ENCODE measurements around the gene RPS6KA2.

The RPS6KA2 gene

GRCh38 chr6:166467436-166468000 lies 159.5 kb downstream of the RPS6KA2 start:
- TF ChIP-seq SUZ12 (IDR thresholded peaks at IDR 0.05) (no peak), TARDBP (IDR thresholded peaks at IDR 0.05) (no peak), FOXK2 (IDR thresholded peaks at IDR 0.05) (no peak), ELF4 (IDR thresholded peaks at IDR 0.05) (no peak), HDGF (IDR thresholded peaks at IDR 0.05; ENCODE audit: borderline replicate concordance) (no peak), L3MBTL2 (conservative IDR thresholded peaks at IDR 0.05) (no peak), ARNT (IDR thresholded peaks at IDR 0.05) (no peak), NFRKB (IDR thresholded peaks at IDR 0.05) (no peak), FOXA1 (IDR thresholded peaks at IDR 0.05) (no peak), SP1 (IDR thresholded peaks at IDR 0.05) (no peak), BHLHE40 (IDR thresholded peaks at IDR 0.05; ENCODE audit: borderline replicate concordance) (no peak), LEF1 (IDR thresholded peaks at IDR 0.05; ENCODE audit: borderline replicate concordance) (no peak), CTBP1 (IDR thresholded peaks at IDR 0.05; ENCODE audit: borderline replicate concordance) (no peak), FOXM1 (IDR thresholded peaks at IDR 0.05; ENCODE audit: borderline replicate concordance) (no peak)
- TF ChIP-seq, protein P1, sequence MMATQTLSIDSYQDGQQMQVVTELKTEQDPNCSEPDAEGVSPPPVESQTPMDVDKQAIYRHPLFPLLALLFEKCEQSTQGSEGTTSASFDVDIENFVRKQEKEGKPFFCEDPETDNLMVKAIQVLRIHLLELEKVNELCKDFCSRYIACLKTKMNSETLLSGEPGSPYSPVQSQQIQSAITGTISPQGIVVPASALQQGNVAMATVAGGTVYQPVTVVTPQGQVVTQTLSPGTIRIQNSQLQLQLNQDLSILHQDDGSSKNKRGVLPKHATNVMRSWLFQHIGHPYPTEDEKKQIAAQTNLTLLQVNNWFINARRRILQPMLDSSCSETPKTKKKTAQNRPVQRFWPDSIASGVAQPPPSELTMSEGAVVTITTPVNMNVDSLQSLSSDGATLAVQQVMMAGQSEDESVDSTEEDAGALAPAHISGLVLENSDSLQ (IDR thresholded peaks at IDR 0.05), result no peak
- CTCF ChIA-PET, result interaction anchor here (0.6 kb wide), 1 partner anchor 17 kb away, joined by 5 read pairs; no protein-coding TSS in a partner anchor
- no peak for DNase-seq (ENCODE audit: extremely low spot score)
- POLR2A ChIA-PET, result no interaction called here

GRCh38 chr6:166466178-166467122 lies 160.6 kb downstream of the RPS6KA2 start:
- POLR2A ChIA-PET, result no interaction called here
- TF ChIP-seq TARDBP (IDR thresholded peaks at IDR 0.05), result no peak
- TF ChIP-seq, protein P1 (IDR thresholded peaks at IDR 0.05), result no peak
- no peak for TF ChIP-seq ARNT (IDR thresholded peaks at IDR 0.05)
- TF ChIP-seq CTBP1 (IDR thresholded peaks at IDR 0.05; ENCODE audit: borderline replicate concordance), result no peak
- no peak for TF ChIP-seq HDGF (IDR thresholded peaks at IDR 0.05; ENCODE audit: borderline replicate concordance)
- no peak for TF ChIP-seq ELF4 (IDR thresholded peaks at IDR 0.05)
- TF ChIP-seq SP1 (IDR thresholded peaks at IDR 0.05), result no peak
- TF ChIP-seq ZNF384 (IDR thresholded peaks at IDR 0.05), result no peak
- TF ChIP-seq NFRKB (IDR thresholded peaks at IDR 0.05), result no peak
- DNase-seq (ENCODE audit: extremely low spot score), result no peak
- CTCF ChIA-PET, result interaction anchor here (0.6 kb wide), 2 partner anchors 18 to 94 kb away, joined by 4 to 5 read pairs; no protein-coding TSS in a partner anchor

GRCh38 chr6:166465671-166466087 lies 161.4 kb downstream of the RPS6KA2 start:
- no peak for DNase-seq (ENCODE audit: extremely low spot score)
- ChIA-PET CTCF (interaction anchor here (0.6 kb wide), 1 partner anchor 94 kb away, joined by 4 read pairs; no protein-coding TSS in a partner anchor), POLR2A (no interaction called here)
- TF ChIP-seq ARNT (IDR thresholded peaks at IDR 0.05), result no peak
- TF ChIP-seq SP1 (IDR thresholded peaks at IDR 0.05), result no peak
- TF ChIP-seq ZNF384 (IDR thresholded peaks at IDR 0.05), result no peak
- TF ChIP-seq CTBP1 (IDR thresholded peaks at IDR 0.05; ENCODE audit: borderline replicate concordance), result no peak
- no peak for TF ChIP-seq ELF4 (IDR thresholded peaks at IDR 0.05)
- no peak for TF ChIP-seq HDGF (IDR thresholded peaks at IDR 0.05; ENCODE audit: borderline replicate concordance)
- TF ChIP-seq FOXA1 (IDR thresholded peaks at IDR 0.05), result no peak
- no peak for TF ChIP-seq FOXM1 (IDR thresholded peaks at IDR 0.05; ENCODE audit: borderline replicate concordance)
- no peak for TF ChIP-seq FOXK2 (IDR thresholded peaks at IDR 0.05)
- TF ChIP-seq NFRKB (IDR thresholded peaks at IDR 0.05), result no peak
- TF ChIP-seq BHLHE40 (IDR thresholded peaks at IDR 0.05; ENCODE audit: borderline replicate concordance), result no peak
- TF ChIP-seq, protein P1 (IDR thresholded peaks at IDR 0.05), result no peak
- TF ChIP-seq L3MBTL2 (conservative IDR thresholded peaks at IDR 0.05), result no peak
- TF ChIP-seq TARDBP (IDR thresholded peaks at IDR 0.05), result no peak
- no peak for TF ChIP-seq LEF1 (IDR thresholded peaks at IDR 0.05; ENCODE audit: borderline replicate concordance)
- TF ChIP-seq SUZ12 (IDR thresholded peaks at IDR 0.05), result no peak

DNA sequence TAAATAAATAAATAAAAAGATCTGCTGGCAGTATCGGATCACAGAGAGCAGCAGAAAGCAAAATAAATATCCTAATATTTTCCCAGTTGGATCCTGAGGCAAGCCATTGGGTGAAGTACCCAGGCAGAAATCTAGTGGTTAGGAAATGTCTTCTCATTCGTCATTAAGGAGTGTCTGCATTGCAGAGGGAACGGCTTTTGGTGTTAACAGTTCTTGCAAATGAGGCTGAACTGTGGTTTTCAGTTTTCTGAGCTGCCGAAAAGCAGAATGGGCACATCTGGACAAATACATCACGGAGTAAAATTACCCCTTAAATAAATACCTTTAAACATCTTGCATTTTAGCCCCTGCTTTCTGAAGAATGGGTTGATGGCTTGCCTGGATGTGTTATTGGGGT lies 162.1 kb downstream of the RPS6KA2 start:
- ChIA-PET CTCF (no interaction called here), POLR2A (no interaction called here)
- TF ChIP-seq, protein P1 (IDR thresholded peaks at IDR 0.05), result no peak
- no peak for TF ChIP-seq NFRKB (IDR thresholded peaks at IDR 0.05)
- no peak for TF ChIP-seq FOXA1 (IDR thresholded peaks at IDR 0.05)
- TF ChIP-seq CTBP1 (IDR thresholded peaks at IDR 0.05; ENCODE audit: borderline replicate concordance), result no peak
- no peak for TF ChIP-seq ARNT (IDR thresholded peaks at IDR 0.05)
- no peak for TF ChIP-seq ZNF384 (IDR thresholded peaks at IDR 0.05)
- TF ChIP-seq HDGF (IDR thresholded peaks at IDR 0.05; ENCODE audit: borderline replicate concordance), result no peak
- TF ChIP-seq LEF1 (IDR thresholded peaks at IDR 0.05; ENCODE audit: borderline replicate concordance), result no peak
- TF ChIP-seq BHLHE40 (IDR thresholded peaks at IDR 0.05; ENCODE audit: borderline replicate concordance), result no peak
- TF ChIP-seq L3MBTL2 (conservative IDR thresholded peaks at IDR 0.05), result no peak
- TF ChIP-seq ELF4 (IDR thresholded peaks at IDR 0.05), result no peak
- TF ChIP-seq FOXM1 (IDR thresholded peaks at IDR 0.05; ENCODE audit: borderline replicate concordance), result no peak

More for the DNA sequence above, 162.1 kb downstream of the RPS6KA2 start:
- DNase-seq (ENCODE audit: extremely low spot score), result no peak
